OCI-LY3 (cell line): ENCODE measurements around the gene PYGM.

Experiments
- H2AFZ ChIP-seq: fragments of 200-600, 300-600 bp; shearing (Covaris generic); 2 replicates; pipeline ENCODE4 v1.6.0; 2014; ENCODE audit warnings: antibody characterized with exemption, low read depth, low read length
- H3K27ac ChIP-seq: fragments of 200-600, 300-600 bp; sonication (generic); 2 replicates; pipeline ENCODE4 v1.5.1; 2014; ENCODE audit warnings: mild to moderate bottlenecking, low read length, moderate library complexity, mixed read lengths
- H3K27me3 ChIP-seq: fragments of 200-600, 300-600 bp; sonication (generic); 2 replicates; pipeline ENCODE4 v1.6.1; 2014; ENCODE audit warnings: low read depth, low read length, mixed read lengths
- H3K36me3 ChIP-seq: fragments of 200-600, 300-600 bp; sonication (generic); replicated peaks from 2 replicates; pipeline ENCODE3; 2014; ENCODE audit warnings: low read depth, low read length, mixed read lengths
- H3K4me1 ChIP-seq: fragments of 300-600, 200-600 bp; sonication (generic); 2 replicates; pipeline ENCODE4 v1.6.1; 2014; ENCODE audit warnings: low read length, mixed read lengths
- H3K4me2 ChIP-seq: fragments of 200-600, 300-600 bp; sonication (generic); 2 replicates; pipeline ENCODE4 v1.6.1; 2014; ENCODE audit warnings: low read length, mixed read lengths
- H3K4me3 ChIP-seq: fragments of 300-600, 200-600 bp; sonication (generic); 2 replicates; pipeline ENCODE4 v1.5.1; 2014; ENCODE audit warnings: antibody characterized with exemption, mild to moderate bottlenecking, low read length, moderate library complexity
- H3K79me2 ChIP-seq: fragments of 300-600, 200-600 bp; shearing (Covaris generic); 2 replicates; pipeline ENCODE4 v1.6.1; 2014; ENCODE audit warnings: mild to moderate bottlenecking, low read length, mixed read lengths
- H3K9ac ChIP-seq: fragments of 300-600, 200-600 bp; shearing (Covaris generic); 2 replicates; pipeline ENCODE4 v1.6.0; 2014; ENCODE audit warnings: mild to moderate bottlenecking, low read length, moderate library complexity
- H3K9me3 ChIP-seq: fragments of 200-600, 300-600 bp; shearing (Covaris generic); 2 replicates; pipeline ENCODE4 v1.6.1; 2014; ENCODE audit warnings: low read length, mixed read lengths; ENCODE audit not compliant: insufficient read depth
- H4K20me1 ChIP-seq: fragments of 200-600, 300-600 bp; sonication (generic); 2 replicates; pipeline ENCODE4 v1.6.1; 2016; ENCODE audit warnings: low read length, mixed read lengths; ENCODE audit not compliant: insufficient read depth
- EZH2phosphoT487 ChIP-seq: fragments of 200-600 bp; shearing (Covaris generic); IDR thresholded peaks from 2 replicates; pipeline ENCODE4 v1.6.1; 2018; ENCODE audit warnings: antibody characterized with exemption, mixed run types, low read depth
- TF ChIP-seq, protein P1 (sequence below): fragments of 200-600, 300-600 bp; sonication (generic); IDR thresholded peaks from 2 replicates; pipeline ENCODE4 v1.5.1; 2014; ENCODE audit warnings: antibody characterized with exemption, low read length, low read depth

Gene PYGM

DNA sequence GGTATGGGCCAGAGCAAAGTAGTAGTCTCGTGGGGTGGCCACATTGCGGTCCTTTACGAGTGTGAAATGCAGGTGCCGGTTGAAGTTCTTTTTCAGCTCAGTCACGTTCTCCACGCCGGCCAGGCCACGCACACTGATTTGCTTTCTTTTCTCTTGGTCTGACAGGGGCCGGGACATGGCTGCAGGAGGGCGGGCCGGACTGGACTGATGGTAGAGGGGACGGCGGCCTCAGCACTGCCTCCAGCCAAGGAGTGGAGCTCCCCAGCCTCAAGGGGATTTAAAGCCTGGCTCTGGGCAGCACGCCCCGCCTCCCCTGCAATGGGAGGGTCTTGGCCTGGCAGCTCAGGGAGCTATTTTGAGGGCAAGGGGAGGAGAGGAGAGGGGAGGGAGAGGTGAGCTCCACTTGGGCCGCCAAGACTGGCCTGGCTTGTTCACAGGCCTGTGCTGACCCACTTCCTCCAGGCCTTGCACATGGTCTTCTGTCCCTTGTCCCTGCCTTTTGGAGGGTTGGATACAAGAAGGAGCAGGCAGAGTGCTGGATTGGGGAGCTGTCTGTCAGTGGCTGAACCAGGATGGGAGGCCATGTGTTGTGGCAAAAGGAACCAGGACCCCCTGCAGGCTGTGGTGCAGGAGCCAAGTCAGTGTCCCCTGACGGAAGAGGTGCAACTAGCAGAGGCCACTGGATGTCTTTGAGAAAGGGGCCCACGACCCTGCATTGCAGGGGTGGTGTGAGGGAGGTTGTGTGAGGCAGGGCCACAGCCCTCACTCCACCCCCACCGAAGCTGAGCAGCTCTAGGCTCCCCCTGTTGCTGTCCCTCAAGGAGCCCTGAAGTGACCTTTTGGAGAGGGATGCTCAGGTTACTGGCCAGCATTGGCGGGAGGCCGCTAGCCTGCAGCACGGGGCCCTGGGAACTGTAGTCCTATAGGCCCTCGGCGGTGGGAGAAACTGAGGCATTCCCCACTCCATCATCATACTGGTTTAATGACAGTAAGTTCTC lies at the start of gene PYGM:
PYGM (minus strand) TSS at position 253 of the 998 bp plus-strand sequence; CDS start at position 177, 76 bp downstream.
- H3K79me2 ChIP-seq: peaks cover 4% of the 10 kb centered on the region; the same call in 1 of the 2 replicates
- no peak within 1 kb of the TSS for H3K9ac ChIP-seq
- TF ChIP-seq, protein P1, sequence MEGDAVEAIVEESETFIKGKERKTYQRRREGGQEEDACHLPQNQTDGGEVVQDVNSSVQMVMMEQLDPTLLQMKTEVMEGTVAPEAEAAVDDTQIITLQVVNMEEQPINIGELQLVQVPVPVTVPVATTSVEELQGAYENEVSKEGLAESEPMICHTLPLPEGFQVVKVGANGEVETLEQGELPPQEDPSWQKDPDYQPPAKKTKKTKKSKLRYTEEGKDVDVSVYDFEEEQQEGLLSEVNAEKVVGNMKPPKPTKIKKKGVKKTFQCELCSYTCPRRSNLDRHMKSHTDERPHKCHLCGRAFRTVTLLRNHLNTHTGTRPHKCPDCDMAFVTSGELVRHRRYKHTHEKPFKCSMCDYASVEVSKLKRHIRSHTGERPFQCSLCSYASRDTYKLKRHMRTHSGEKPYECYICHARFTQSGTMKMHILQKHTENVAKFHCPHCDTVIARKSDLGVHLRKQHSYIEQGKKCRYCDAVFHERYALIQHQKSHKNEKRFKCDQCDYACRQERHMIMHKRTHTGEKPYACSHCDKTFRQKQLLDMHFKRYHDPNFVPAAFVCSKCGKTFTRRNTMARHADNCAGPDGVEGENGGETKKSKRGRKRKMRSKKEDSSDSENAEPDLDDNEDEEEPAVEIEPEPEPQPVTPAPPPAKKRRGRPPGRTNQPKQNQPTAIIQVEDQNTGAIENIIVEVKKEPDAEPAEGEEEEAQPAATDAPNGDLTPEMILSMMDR: no peak
- no peaks in the 10 kb centered on the region for H3K4me1 ChIP-seq
- no peak within 1 kb of the TSS for H3K4me3 ChIP-seq
- peaks cover 29% of the 10 kb centered on the region for H3K36me3 ChIP-seq
- peaks cover 36% of the 10 kb centered on the region for H4K20me1 ChIP-seq
- no peak within 1 kb of the TSS for H2AFZ ChIP-seq
- no peak within 1 kb of the TSS; the same call in 1 of the 2 replicates for H3K27ac ChIP-seq
- H3K9me3 ChIP-seq: no peaks in the 10 kb centered on the region
- H3K4me2 ChIP-seq: no peak within 1 kb of the TSS
- no peaks in the 10 kb centered on the region for H3K27me3 ChIP-seq

- H2AFZ ChIP-seq: no peak overlapping the region
- no peak overlapping the region for H3K27ac ChIP-seq
- no peaks in the 10 kb centered on the region for H3K9me3 ChIP-seq
- no peaks in the 10 kb centered on the region for H3K27me3 ChIP-seq
- peaks cover 25% of the 10 kb centered on the region for H3K4me1 ChIP-seq
- no peak for TF ChIP-seq EZH2phosphoT487
- TF ChIP-seq, protein P1: no peak
- no peaks in the 10 kb centered on the region for H4K20me1 ChIP-seq
- no peak overlapping the region for H3K9ac ChIP-seq
- H3K4me3 ChIP-seq: no peak overlapping the region
- peaks cover 22% of the 10 kb centered on the region for H3K79me2 ChIP-seq
- no peak overlapping the region for H3K4me2 ChIP-seq
- H3K36me3 ChIP-seq: peaks cover 17% of the 10 kb centered on the region
Observed at GRCh38 chr11:64805481-64805880, 45.7 kb upstream of the PYGM start.

GRCh38 chr11:64804346-64805210 lies 44.8 kb upstream of the PYGM start:
- peaks cover 25% of the 10 kb centered on the region for H3K36me3 ChIP-seq
- peaks cover 26% of the 10 kb centered on the region for H3K4me1 ChIP-seq
- no peak overlapping the region for H3K27ac ChIP-seq
- TF ChIP-seq, protein P1: no peak
- TF ChIP-seq EZH2phosphoT487: no peak
- no peak overlapping the region for H3K4me2 ChIP-seq
- H2AFZ ChIP-seq: no peak overlapping the region
- H3K9ac ChIP-seq: no peak overlapping the region
- no peak overlapping the region for H3K4me3 ChIP-seq
- no peaks in the 10 kb centered on the region for H4K20me1 ChIP-seq
- H3K9me3 ChIP-seq: no peaks in the 10 kb centered on the region
- H3K27me3 ChIP-seq: no peaks in the 10 kb centered on the region
- H3K79me2 ChIP-seq: peaks cover 20% of the 10 kb centered on the region
